NCI-H1417 treated with DMSO at 0.1 percent for 48 hours (cell line): ENCODE results near the gene ZNF101.

Source experiments
- DNase-seq: peaks from one replicate; lab custom pipeline; 2025; lab: John Stamatoyannopoulos, UW

The ZNF101 gene

GRCh38 chr19:19642506-19643157, 26.0 kb upstream of the ZNF101 start:
- DNase-seq = no peak

- DNase-seq = no peak
Observed at GRCh38 chr19:19643158-19644053, 25.2 kb upstream of the ZNF101 start, which contains the start of gene GMIP. GMIP (minus strand) TSS chr19:19643657; CDS start chr19:19643529, 128 bp downstream.

- no peak for DNase-seq
Observed at GRCh38 chr19:19644054-19644388, 24.6 kb upstream of the ZNF101 start.

- DNase-seq = no peak
Observed at GRCh38 chr19:19645233-19645870, 23.3 kb upstream of the ZNF101 start.

- no peak for DNase-seq
Observed at GRCh38 chr19:19647037-19647835, 21.4 kb upstream of the ZNF101 start.

- no peak for DNase-seq
Observed at GRCh38 chr19:19649155-19649554, 19.5 kb upstream of the ZNF101 start.

- DNase-seq = no peak
Observed at GRCh38 chr19:19649580-19649995, 19.1 kb upstream of the ZNF101 start.

- DNase-seq = no peak
Observed at GRCh38 chr19:19650331-19650730, 18.3 kb upstream of the ZNF101 start.

- DNase-seq = no peak
Observed at GRCh38 chr19:19651076-19651475, 17.6 kb upstream of the ZNF101 start.

GRCh38 chr19:19652482-19653295, 15.9 kb upstream of the ZNF101 start:
- no peak for DNase-seq

GRCh38 chr19:19653597-19654147, 15.0 kb upstream of the ZNF101 start:
- DNase-seq = no peak

- DNase-seq = no peak
Observed at GRCh38 chr19:19654441-19654840, 14.2 kb upstream of the ZNF101 start.

GRCh38 chr19:19655051-19655594, 13.5 kb upstream of the ZNF101 start:
- no peak for DNase-seq

GRCh38 chr19:19655641-19656343, 12.8 kb upstream of the ZNF101 start:
- no peak for DNase-seq

- no peak for DNase-seq
Observed at GRCh38 chr19:19656451-19657396, 11.9 kb upstream of the ZNF101 start.

GRCh38 chr19:19657397-19657783, 11.2 kb upstream of the ZNF101 start:
- DNase-seq = no peak

GRCh38 chr19:19659646-19660245, 8.9 kb upstream of the ZNF101 start:
- no peak for DNase-seq

- DNase-seq = no peak
Observed at GRCh38 chr19:19661141-19661674, 7.4 kb upstream of the ZNF101 start.
